Measurements from ENCODE around the gene KLHL28. TPM values are rescaled to one million over a fixed set of nuclear protein-coding genes. Genes with fewer than 3 reads are reported as not detected.

KLHL28 gene
- total and polyA plus RNA-seq, 10 of the 15 experiments (the other 5 are each of a cell fraction or from before 2014, with no cell fraction given) = 2.7 to 9.8 (median 6.2) TPM

GRCh38 chr14:44962334-44963043 is 742 bp upstream of the KLHL28 start (continued):
- TF ChIP-seq CUX1 (IDR thresholded peaks at IDR 0.05; ENCODE audit: insufficient replicate concordance, low read depth, low read length) (no peak), MXI1 (IDR thresholded peaks at IDR 0.05; ENCODE audit: low read depth, low read length) (peak; percentile 42)

- no peak for FAIRE-seq
- Histone ChIP-seq H3K27ac (ENCODE audit: control insufficient read depth, insufficient read depth) (peak overlapping the region; percentile 78), H3K79me2 (ENCODE audit: control insufficient read depth, insufficient read depth, low read length) (peaks cover 96% of the 10 kb centered on the region), H3K9ac (ENCODE audit: control insufficient read depth, insufficient read depth, low read length) (peak overlapping the region; percentile 86), H3K27me3 (replicated peaks in 1 of 2; ENCODE audit: control insufficient read depth in 2 of 2, insufficient read depth in 2 of 2, low read length in 1 of 2) (no peaks in the 10 kb centered on the region), H4K20me1 (ENCODE audit: control insufficient read depth, insufficient read depth) (no peaks in the 10 kb centered on the region), H2AFZ (ENCODE audit: control insufficient read depth, low read depth, low read length) (peak overlapping the region; percentile 90), H3K9me3 (replicated peaks; ENCODE audit: control insufficient read depth, insufficient read depth, low read length) (no peaks in the 10 kb centered on the region), H3K4me2 (ENCODE audit: control insufficient read depth, insufficient read depth) (peak overlapping the region; percentile 92; the same call in 1 of the 2 replicates), H3K4me3 (peak overlapping the region; percentile 79), H3K36me3 (ENCODE audit: control insufficient read depth in 2 of 2, insufficient read depth in 2 of 2, low read length in 1 of 2) (no peaks in the 10 kb centered on the region), H3K4me1 (ENCODE audit: control insufficient read depth, insufficient read depth, low read length) (no peaks in the 10 kb centered on the region)
- RAD21 ChIA-PET (ENCODE audit: unreplicated experiment) = interaction anchor here (0.7 to 1.9 kb wide), 5 partner anchors 9 to 176 kb away, joined by 3 to 6 read pairs (median 4); no protein-coding TSS in a partner anchor
- CTCF ChIA-PET = interaction anchor here (0.6 to 2.5 kb wide), 7 partner anchors 48 to 307 kb away, joined by 3 to 13 read pairs (median 3); partner anchors contain the start of genes FANCM, MIS18BP1 and PRPF39
- SMC1A ChIA-PET (ENCODE audit: uncharacterized antibody, unreplicated experiment) = interaction anchor here (1.0 to 4.0 kb wide), 14 partner anchors 8 to 177 kb away, joined by 3 to 16 read pairs (median 5); partner anchors contain the start of genes FANCM and PRPF39
- TSS peak; percentile 69 for BruUV-seq (replicated peaks)
- no peak for DNase-seq (ENCODE audit: low read depth, low spot score)
- ATAC-seq = peak; percentile 59
- POLR2A ChIA-PET = interaction anchor here (0.7 to 4.0 kb wide), 12 partner anchors 9 to 291 kb away, joined by 3 to 44 read pairs (median 7); partner anchors contain the start of genes FKBP3, MIS18BP1 and PRPF39
- WGBS (ENCODE audit: insufficient coverage, insufficient replicate concordance, low lambda C conversion rate, missing lambda C conversion rate) = 1% methylated on average over 14 of the region's 14 CpGs
- intact Hi-C loops (cut with micrococcal nuclease; ENCODE audit: unreplicated experiment) = loop anchor here (1.0 to 2.0 kb wide), 3 partner anchors 124 to 292 kb away; partner anchors contain the start of genes FKBP3, MIS18BP1 and PRPF39
- in situ Hi-C loops (cut with MboI) = loop anchor here (5.0 kb wide), 2 partner anchors 176 to 286 kb away; partner anchors contain the start of gene FANCM
- no peak for TF ChIP-seq ASH2L (IDR thresholded peaks at IDR 0.05; ENCODE audit: borderline replicate concordance, low read depth)
- TF ChIP-seq SPI1 (IDR thresholded peaks at IDR 0.05; ENCODE audit: borderline replicate concordance, insufficient read depth, low read depth, low read length) = peak; percentile 50; the same call in 1 of the 2 replicates
- no peak for TF ChIP-seq TCF12 (IDR thresholded peaks at IDR 0.05; ENCODE audit: low read depth, low read length)
- TF ChIP-seq NFIC (IDR thresholded peaks at IDR 0.05; ENCODE audit: low read depth, low read length) = no peak
- no peak for TF ChIP-seq SRF (IDR thresholded peaks at IDR 0.05; ENCODE audit: low read depth in 2 of 2, low read length in 2 of 2)
- TF ChIP-seq HDGF (IDR thresholded peaks at IDR 0.05) = no peak; the same call in 1 of the 2 replicates
- no peak for TF ChIP-seq PAX8 (IDR thresholded peaks at IDR 0.05)
- 0 out of 2 replicates have a peak, but pooled peaks have one; percentile 19 for TF ChIP-seq NKRF (conservative IDR thresholded peaks at IDR 0.05)
- TF ChIP-seq KDM1A (IDR thresholded peaks at IDR 0.05; ENCODE audit: borderline replicate concordance) = no peak
- no peak for TF ChIP-seq GABPA (IDR thresholded peaks at IDR 0.05; ENCODE audit: low read depth)
Measured at GRCh38 chr14:44961151-44961553, 595 bp downstream of the KLHL28 start.

Data from GM12878 (cell line).